ENCODE results near the gene PDE6G.

PDE6G gene

DNA sequence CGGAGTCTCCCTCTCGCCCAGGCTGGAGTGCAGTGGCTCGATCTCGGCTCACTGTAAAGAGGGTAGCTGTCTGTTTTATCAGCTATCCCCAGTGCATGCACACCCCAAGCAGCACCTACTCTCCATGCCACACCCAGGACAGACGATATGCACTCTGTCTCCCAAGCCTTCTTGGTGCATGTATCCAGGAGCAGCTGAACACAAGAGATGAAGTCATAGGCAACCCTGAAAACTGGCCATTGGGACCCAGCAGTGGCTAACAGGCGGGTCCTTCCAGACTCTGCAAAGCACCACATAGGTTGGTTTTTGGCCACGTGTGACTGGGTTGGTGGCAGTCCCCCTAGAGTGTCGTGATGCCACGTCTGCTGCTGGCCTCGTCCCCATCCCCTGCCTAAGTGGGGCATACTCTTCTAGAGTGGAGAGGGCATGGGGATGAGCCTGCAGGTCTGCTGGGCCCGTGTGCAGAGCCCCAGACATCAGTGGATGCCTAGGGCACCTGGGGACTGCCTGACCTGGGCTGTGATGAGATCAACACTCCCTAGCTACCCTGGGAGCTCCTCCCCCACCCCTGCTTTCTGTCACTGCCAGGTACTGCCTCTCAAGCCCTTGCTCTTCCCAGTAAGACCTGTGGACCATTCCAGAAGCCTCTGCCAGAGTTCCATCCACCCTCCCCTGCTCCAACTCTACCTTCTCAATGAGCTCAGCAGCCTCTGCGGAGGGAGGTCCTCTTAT, 9.3 kb downstream of the PDE6G start:
- DNase-seq (ENCODE audit: low read depth) = no peak
- TF ChIP-seq, protein P1, sequence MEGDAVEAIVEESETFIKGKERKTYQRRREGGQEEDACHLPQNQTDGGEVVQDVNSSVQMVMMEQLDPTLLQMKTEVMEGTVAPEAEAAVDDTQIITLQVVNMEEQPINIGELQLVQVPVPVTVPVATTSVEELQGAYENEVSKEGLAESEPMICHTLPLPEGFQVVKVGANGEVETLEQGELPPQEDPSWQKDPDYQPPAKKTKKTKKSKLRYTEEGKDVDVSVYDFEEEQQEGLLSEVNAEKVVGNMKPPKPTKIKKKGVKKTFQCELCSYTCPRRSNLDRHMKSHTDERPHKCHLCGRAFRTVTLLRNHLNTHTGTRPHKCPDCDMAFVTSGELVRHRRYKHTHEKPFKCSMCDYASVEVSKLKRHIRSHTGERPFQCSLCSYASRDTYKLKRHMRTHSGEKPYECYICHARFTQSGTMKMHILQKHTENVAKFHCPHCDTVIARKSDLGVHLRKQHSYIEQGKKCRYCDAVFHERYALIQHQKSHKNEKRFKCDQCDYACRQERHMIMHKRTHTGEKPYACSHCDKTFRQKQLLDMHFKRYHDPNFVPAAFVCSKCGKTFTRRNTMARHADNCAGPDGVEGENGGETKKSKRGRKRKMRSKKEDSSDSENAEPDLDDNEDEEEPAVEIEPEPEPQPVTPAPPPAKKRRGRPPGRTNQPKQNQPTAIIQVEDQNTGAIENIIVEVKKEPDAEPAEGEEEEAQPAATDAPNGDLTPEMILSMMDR (IDR thresholded peaks at IDR 0.05; ENCODE audit: insufficient read depth, low read depth, low read length, missing control alignments) = no peak
- H3K4me3 ChIP-seq (ENCODE audit: low read depth, low read length) = no peak overlapping the region

DNA sequence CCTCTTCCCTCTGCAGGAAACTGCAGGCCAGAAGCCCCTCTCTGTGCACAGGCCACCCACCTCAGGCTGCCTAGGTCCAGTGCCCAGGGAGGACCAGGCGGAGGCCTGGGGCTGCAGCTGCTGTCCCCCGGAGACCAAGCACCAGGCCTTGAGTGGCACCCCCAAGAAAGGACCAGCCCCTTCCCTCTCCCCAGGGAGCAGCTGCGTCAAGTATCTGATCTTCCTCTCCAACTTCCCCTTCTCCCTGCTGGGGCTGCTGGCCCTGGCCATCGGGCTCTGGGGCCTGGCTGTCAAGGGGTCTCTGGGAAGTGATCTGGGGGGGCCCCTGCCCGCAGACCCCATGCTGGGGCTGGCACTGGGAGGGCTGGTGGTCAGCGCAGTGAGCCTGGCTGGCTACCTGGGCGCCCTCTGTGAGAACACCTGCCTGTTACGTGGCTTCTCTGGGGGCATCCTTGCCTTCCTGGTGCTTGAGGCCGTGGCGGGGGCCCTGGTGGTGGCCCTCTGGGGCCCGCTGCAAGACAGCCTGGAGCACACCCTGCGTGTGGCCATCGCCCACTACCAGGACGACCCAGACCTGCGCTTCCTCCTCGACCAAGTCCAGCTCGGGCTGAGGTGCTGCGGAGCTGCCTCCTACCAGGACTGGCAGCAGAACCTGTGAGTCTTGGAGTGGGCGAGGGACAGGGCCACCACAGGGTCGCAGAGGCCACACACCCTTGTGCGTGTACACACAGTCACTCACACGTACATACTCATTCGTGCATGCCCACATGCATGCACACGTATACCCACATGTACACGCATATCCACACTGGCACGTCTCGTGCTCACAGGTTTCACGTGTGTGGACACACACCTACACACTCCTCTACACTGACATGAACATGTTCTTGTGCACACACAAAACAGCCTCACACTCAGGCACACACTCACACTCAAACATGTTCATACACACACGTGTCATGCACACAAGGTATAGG, 11.1 kb downstream of the PDE6G start:
- TF ChIP-seq, protein P1 (IDR thresholded peaks at IDR 0.05; ENCODE audit: insufficient read depth, low read depth, low read length, missing control alignments) = no peak
- DNase-seq (ENCODE audit: low read depth) = no peak
- H3K4me3 ChIP-seq (ENCODE audit: low read depth, low read length) = no peak overlapping the region

DNA sequence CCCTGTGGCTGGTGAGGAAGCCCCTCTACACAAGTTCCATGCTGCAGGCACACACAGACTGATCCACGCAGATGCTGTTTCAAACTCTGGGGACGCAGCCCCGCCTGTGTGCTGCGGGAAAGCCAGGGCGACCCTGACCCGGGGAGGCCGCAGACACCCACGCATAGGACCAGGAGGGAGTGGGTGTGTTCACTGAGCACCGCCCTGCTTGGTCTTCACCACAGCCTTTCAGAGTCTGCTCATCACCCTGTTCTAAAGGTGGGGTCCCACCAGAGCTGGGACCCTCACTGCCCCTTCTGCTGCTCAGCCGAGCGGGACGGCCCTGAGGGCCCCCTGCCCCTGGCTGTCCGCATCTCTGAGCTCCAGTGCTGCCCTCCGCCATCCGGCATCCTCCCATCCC, 11.8 kb downstream of the PDE6G start:
- TF ChIP-seq, protein P1 (IDR thresholded peaks at IDR 0.05; ENCODE audit: insufficient read depth, low read depth, low read length, missing control alignments) = no peak
- no peak overlapping the region for H3K4me3 ChIP-seq (ENCODE audit: low read depth, low read length)
- no peak for DNase-seq (ENCODE audit: low read depth)

DNA sequence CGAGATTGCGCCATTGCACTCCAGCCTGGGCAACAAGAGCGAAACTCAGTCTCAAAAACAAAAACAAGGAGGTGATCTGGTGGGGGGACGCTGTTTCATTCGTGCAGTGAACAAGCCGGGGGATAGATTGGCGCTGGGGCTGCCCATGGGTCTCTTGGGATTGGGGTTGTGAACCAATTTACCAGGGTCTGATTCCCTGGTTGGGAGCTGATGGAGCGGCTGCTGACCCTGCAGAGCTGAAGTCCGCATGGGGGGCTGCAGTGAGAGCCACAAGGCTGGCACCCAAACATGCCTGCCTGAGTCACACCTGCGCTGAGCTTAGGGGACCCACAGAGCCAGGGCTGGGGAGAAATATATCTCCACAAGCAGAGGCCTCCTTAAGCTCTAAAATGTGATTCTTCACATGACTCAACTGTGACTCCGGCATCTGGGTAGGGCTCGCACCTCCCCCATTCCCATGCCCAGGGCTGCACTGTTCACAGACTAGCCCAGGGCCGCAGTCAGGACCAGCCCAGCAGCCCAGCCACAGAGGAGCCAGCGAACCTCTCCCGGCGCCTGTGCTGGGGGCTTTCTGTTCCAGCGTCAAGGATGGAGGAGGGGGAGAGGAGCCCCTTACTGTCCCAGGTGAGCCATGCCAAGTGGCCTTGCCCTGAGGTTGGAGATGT, 14.4 kb downstream of the PDE6G start:
- no peak for DNase-seq (ENCODE audit: low read depth)
- no peak overlapping the region for H3K4me3 ChIP-seq (ENCODE audit: low read depth, low read length)
- TF ChIP-seq, protein P1 (IDR thresholded peaks at IDR 0.05; ENCODE audit: insufficient read depth, low read depth, low read length, missing control alignments) = no peak

DNA sequence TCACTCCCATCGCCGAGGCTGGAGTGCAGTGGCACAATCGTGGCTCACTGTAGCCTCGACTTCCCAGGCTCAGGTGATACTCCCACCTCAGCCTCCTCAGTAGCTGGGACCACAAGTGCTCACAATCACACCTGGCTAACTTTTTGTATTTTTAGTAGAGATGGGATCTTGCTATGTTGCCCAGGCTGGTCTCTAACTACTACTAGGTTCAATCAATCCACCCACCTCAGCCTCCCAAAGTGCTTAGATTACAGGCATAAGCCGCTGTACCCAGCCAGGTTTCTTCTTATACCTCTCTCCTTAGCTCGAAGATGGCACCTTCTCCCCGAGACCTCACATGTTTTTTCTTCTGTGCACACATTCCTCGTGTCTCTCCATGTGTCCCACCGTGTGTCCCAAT, 16.3 kb downstream of the PDE6G start:
- TF ChIP-seq, protein P1 (IDR thresholded peaks at IDR 0.05; ENCODE audit: insufficient read depth, low read depth, low read length, missing control alignments) = no peak
- no peak for DNase-seq (ENCODE audit: low read depth)

DNA sequence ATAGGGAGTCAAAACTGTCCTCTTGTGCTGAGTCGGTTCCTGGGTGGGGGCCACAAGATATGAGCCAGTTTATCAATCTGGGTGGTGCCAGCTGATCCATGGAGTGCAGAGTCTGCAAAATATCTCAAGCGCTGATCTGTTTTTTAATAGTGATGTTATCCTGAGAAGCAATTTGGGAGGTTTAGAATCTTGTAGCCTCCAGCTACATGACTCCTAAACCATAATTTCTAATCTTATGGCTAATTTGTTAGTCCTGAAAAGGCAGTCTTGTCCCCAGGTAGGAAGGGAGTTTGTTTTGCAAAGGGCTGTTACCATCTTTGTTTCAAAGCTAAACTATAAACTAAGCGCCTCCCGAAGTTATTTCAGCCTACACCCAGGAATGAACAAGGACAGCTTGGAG, 17.7 kb downstream of the PDE6G start:
- no peak overlapping the region for H3K4me3 ChIP-seq (ENCODE audit: low read depth, low read length)
- DNase-seq (ENCODE audit: low read depth) = no peak

More for the DNA sequence above, 16.3 kb downstream of the PDE6G start:
- no peak overlapping the region for H3K4me3 ChIP-seq (ENCODE audit: low read depth, low read length)

More for the DNA sequence above, 17.7 kb downstream of the PDE6G start:
- TF ChIP-seq, protein P1 (IDR thresholded peaks at IDR 0.05; ENCODE audit: insufficient read depth, low read depth, low read length, missing control alignments) = no peak

Data from GM12865 (cell line).